Pericardium fibroblast (primary cell): ENCODE data around the gene MRPL34. TPM values are rescaled to one million over a fixed set of nuclear protein-coding genes. Genes with fewer than 3 reads are reported as not detected.

Experiments used
- total RNA-seq: library from RNA; depleted of rRNA; stranded (reverse); fragments of >200 nt; gene quantifications from 2 replicates; pipeline ENCODE4 v1.2.3, GENCODE V29; 2015

Gene MRPL34
- total RNA-seq, result 47.0 and 77.3 TPM in 2 replicates

DNA sequence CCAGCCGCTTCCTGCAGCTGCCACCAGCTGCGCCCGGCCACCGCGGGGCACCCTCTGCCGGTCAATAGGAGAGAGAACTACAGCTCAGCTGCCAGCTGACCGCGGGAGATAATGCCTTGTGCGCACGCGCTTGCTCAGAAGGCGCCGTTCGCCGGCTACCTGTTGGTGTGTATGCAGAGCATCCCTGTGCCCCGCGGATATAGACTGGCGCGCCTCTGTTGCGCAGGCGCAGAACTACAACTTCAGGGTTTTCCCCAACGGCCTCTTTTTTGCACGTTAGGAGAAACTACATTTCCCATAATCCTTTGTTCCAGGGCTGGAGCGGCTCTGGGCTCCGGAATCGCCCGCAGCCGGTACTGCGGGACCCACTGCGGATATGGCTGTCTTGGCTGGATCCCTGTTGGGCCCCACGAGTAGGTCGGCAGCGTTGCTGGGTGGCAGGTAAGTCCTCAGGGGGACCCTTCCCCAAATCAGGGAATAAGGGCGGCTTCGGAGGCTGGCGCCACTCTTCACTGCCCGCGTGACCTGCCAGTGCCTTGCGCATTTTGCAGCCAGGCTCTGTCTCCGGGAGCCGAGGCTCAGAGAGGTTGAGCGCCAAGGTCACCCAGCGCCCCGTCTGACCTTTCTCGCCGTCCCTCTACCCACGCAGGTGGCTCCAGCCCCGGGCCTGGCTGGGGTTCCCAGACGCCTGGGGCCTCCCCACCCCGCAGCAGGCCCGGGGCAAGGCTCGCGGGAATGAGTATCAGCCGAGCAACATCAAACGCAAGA is at the start of gene MRPL34:
Gene MRPL34, plus strand, starts transcription at position 356 of the 768 bp plus-strand sequence. Its CDS starts 21 bp downstream, at position 377.

DNA sequence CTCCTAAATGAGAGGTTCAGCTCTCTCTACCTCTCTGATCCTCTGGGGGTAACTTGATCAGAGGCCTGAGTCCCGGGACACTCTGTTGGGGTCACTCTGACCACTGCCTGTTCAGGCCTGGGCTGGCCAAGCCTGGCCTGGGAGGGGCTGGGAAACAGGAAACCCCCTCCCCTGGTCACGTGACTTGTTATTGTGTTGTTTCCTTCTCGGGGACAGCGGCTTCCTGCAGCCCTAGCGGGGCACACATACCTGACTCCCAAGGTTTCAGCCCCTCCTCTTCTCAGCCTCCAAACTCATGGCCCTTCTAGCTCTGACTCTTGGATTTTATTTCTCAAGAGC is 41.1 kb upstream of the MRPL34 start, which contains the start of gene USHBP1:
Gene USHBP1, minus strand, starts transcription at position 105 of the 339 bp plus-strand sequence. CDS start 446 bp downstream, outside the sequence.

GRCh38 chr19:17266975-17267788 is 38.5 kb upstream of the MRPL34 start, which contains the start of gene BABAM1:
Gene BABAM1, plus strand, starts transcription at chr19:17267443. Its CDS starts 1,364 bp downstream, at chr19:17268807.

GRCh38 chr19:17281391-17282304 is 24.0 kb upstream of the MRPL34 start, which contains the start of gene ANKLE1:
Gene ANKLE1, plus strand, starts transcription at chr19:17281901. Its CDS starts 20 bp downstream, at chr19:17281921.

DNA sequence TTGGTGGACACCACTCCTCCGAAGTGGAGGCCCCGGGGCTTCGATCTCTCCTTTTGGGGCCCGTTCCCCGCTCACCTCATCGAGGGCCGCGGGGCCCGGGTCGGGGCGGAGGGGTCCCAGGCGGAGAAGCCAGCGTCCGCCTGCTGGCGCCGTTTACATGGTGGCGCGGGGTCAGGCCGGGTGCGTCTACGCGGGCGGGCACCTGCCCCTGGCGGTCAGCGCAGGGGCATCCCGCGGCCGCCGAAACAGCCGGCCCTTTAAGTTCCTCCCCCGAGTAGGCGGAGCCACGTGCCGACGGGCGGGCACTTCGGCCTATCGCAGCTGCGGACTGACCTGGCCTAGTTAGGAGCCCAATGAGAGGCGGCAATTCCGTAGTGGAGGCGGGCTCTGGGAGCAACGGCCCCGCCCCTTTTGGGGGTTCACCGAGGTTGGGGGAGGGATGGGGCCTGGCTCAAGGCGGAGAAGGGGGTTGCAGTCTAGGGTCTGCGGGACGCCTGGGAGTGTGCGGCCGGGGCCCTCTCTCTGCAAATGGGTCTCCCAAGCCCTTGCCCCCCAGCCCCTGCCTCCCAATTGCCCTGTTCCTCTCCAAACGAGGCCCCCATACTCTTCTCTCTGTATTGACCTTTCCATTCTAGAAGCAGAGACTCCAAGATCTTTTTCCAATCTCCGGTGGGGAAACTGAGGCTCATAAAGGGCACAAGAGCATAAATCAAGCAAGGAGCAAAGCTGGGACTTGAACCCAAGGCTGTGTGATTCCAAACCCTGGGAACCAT is 2.3 kb upstream of the MRPL34 start, which contains the start of gene ABHD8:
Gene ABHD8, minus strand, starts transcription at position 259 of the 773 bp plus-strand sequence. CDS start 1,809 bp downstream, outside the sequence.

GRCh38 chr19:17309198-17309964 is 3.7 kb downstream of the MRPL34 start, which contains the start of gene DDA1:
Gene DDA1, plus strand, starts transcription at chr19:17309563. Its CDS starts 92 bp downstream, at chr19:17309655.

DNA sequence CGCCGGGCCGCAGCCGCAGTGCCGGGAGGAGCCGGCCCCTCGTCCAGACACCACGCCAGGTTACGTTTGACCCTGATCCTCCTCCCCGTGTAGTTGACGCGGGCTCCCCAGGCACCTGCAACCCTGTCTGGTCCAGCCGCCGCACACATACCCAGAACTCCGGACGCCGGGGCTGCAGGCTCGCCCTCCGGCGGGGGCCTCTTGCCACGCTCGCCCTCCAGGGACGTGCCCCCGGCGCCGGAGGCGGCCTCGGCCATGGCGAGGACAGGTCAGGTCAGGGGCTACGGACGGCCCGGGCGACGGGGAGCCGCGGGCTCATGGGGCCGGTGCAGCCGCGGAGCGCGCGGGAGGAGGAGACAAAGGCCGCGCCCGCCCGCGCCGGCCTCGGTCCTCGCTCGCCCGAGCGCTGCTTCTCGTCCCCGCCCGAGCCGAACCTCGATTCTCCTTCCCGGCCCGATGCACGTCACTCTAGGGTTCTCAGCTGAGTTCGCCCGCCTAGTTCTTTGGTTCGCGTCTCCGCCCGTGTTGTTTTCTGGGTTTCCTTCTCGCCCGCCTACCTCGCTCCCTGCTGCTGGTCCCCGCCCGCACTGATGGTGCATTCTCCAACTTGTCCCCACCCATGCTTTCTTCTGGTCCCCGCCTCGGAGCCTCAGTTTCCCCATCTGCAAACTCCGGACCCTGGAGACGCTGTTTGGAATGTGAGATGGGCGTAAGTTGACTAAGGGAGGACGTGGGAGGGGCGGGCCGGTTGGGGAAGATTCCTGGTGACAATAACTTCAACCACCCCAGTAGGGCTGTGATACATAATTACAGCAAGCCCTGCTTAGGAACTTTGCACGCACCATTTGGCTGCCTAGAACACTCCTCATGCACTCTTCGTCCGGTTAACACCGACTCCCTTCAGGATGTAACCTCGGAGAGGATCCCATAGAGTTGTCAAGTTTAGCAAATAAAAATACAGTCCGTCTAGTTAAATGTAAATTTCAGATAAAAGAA is 29.0 kb downstream of the MRPL34 start, which contains the start of gene ANO8:
Gene ANO8, minus strand, starts transcription at position 442 of the 996 bp plus-strand sequence. Its CDS starts 185 bp downstream, at position 257.

GRCh38 chr19:17336872-17337674 is 31.4 kb downstream of the MRPL34 start, which contains the start of gene GTPBP3:
Gene GTPBP3, plus strand, starts transcription at chr19:17337553. Its CDS starts 59 bp downstream, at chr19:17337612.

Other genes starting within 250 kb of the MRPL34 start
- 0.94 and 1.8 TPM in 2 replicates for gene HAUS8, start 230.4 kb upstream of the MRPL34 start, total RNA-seq
- gene MYO9B, start 230.1 kb upstream of the MRPL34 start, total RNA-seq, result 31.8 and 45.2 TPM in 2 replicates
- gene USE1, start 90.5 kb upstream of the MRPL34 start, total RNA-seq, result 22.8 and 24.3 TPM in 2 replicates
- gene OCEL1, start 79.6 kb upstream of the MRPL34 start, total RNA-seq, result 6.8 and 7.1 TPM in 2 replicates
- gene NR2F6, start 60.0 kb upstream of the MRPL34 start, total RNA-seq, result 87.4 and 95.5 TPM in 2 replicates
- gene USHBP1, start 41.1 kb upstream of the MRPL34 start, total RNA-seq, result not detected in 2 replicates
- gene BABAM1, start 38.4 kb upstream of the MRPL34 start, total RNA-seq, result 50.9 and 80.4 TPM in 2 replicates
- 1.3 TPM in 1 of 2 replicates, not detected in the other for gene ANKLE1, start 24.0 kb upstream of the MRPL34 start, total RNA-seq
- gene ABHD8, start 2.4 kb upstream of the MRPL34 start, total RNA-seq, result 9.1 and 19.4 TPM in 2 replicates
- gene DDA1, start 3.7 kb downstream of the MRPL34 start, total RNA-seq, result 9.8 and 22.3 TPM in 2 replicates
- gene ANO8, start 29.0 kb downstream of the MRPL34 start, total RNA-seq, result 3.1 and 3.7 TPM in 2 replicates
- gene GTPBP3, start 31.7 kb downstream of the MRPL34 start, total RNA-seq, result 7.9 and 9.8 TPM in 2 replicates
- 0.82 and 0.94 TPM in 2 replicates for gene PLVAP, start 71.5 kb downstream of the MRPL34 start, total RNA-seq
- not detected in 2 replicates for gene CCDC194, start 88.3 kb downstream of the MRPL34 start, total RNA-seq
- 5.5 and 7.0 TPM in 2 replicates for gene BST2, start 99.8 kb downstream of the MRPL34 start, total RNA-seq
- gene MVB12A, start 114.2 kb downstream of the MRPL34 start, total RNA-seq, result 58.5 and 68.5 TPM in 2 replicates
- 0.85 TPM in 1 of 2 replicates, not detected in the other for gene TMEM221, start 142.8 kb downstream of the MRPL34 start, total RNA-seq
- gene NXNL1, start 155.1 kb downstream of the MRPL34 start, total RNA-seq, result not detected in 2 replicates
- gene SLC27A1, start 164.7 kb downstream of the MRPL34 start, total RNA-seq, result 28.0 and 29.8 TPM in 2 replicates
- gene PGLS, start 205.8 kb downstream of the MRPL34 start, total RNA-seq, result 139 and 154 TPM in 2 replicates
- gene COLGALT1, start 249.8 kb downstream of the MRPL34 start, total RNA-seq, result 129 and 157 TPM in 2 replicates